ENCODE data around the gene EFHC1.

GRCh38 chr6:52416629-52417151, 3.5 kb upstream of the EFHC1 start:
- TF ChIP-seq CTCF (IDR thresholded peaks at IDR 0.05) (peak; percentile 84), EZH2 (IDR thresholded peaks at IDR 0.05; ENCODE audit: borderline replicate concordance, insufficient read depth, low read depth, low read length, poor library complexity, severe bottlenecking) (no peak)

Data from B cell (primary cell).